Forelimb muscle (tissue), 1 donor: ENCODE results near the gene GPR68. TPM values are rescaled to one million over a fixed set of nuclear protein-coding genes. Genes with fewer than 3 reads are reported as not detected.
"Not testable (repeated sequence)": the region's sequence is repeated elsewhere in the genome, so short reads cannot be mapped to it uniquely, and the experiment has no call there.

Experiments
- DNase-seq: peaks from one replicate; pipeline ENCODE4 v3.0.0-alpha.2; 2013; ENCODE audit warnings: low read depth
- polyA plus RNA-seq: library from polyadenylated mRNA; unstranded; fragments of 120-200 nt; gene quantifications from one replicate; pipeline ENCODE4 v1.2.1, GENCODE V29; 2013; ENCODE audit not compliant: insufficient read length

The GPR68 gene
- polyA plus RNA-seq, 1 donor = 0.82 TPM

GRCh38 chr14:91272341-91273272, 28.1 kb upstream of the GPR68 start:
- DNase-seq = no peak

GRCh38 chr14:91271639-91272038, 27.1 kb upstream of the GPR68 start:
- no peak for DNase-seq

- DNase-seq = no peak
Observed at GRCh38 chr14:91270619-91271018, 26.1 kb upstream of the GPR68 start.

GRCh38 chr14:91270188-91270587, 25.7 kb upstream of the GPR68 start:
- no peak for DNase-seq

GRCh38 chr14:91269076-91269991, 24.8 kb upstream of the GPR68 start:
- no peak for DNase-seq

GRCh38 chr14:91267965-91268437, 23.5 kb upstream of the GPR68 start:
- no peak for DNase-seq

GRCh38 chr14:91266276-91266675, 21.8 kb upstream of the GPR68 start:
- not testable (repeated sequence) for DNase-seq

- no peak for DNase-seq
Observed at GRCh38 chr14:91265404-91265803, 20.9 kb upstream of the GPR68 start.

GRCh38 chr14:91264151-91265150, 19.9 kb upstream of the GPR68 start:
- DNase-seq = no peak

GRCh38 chr14:91263329-91263728, 18.8 kb upstream of the GPR68 start:
- no peak for DNase-seq

- no peak for DNase-seq
Observed at GRCh38 chr14:91261986-91262549, 17.6 kb upstream of the GPR68 start.

- DNase-seq = no peak
Observed at GRCh38 chr14:91261115-91261514, 16.6 kb upstream of the GPR68 start.

GRCh38 chr14:91258876-91259275, 14.4 kb upstream of the GPR68 start:
- no peak for DNase-seq

- DNase-seq = no peak
Observed at GRCh38 chr14:91258011-91258618, 13.6 kb upstream of the GPR68 start.

GRCh38 chr14:91257328-91258010, 13.0 kb upstream of the GPR68 start:
- no peak for DNase-seq

GRCh38 chr14:91256661-91257060, 12.2 kb upstream of the GPR68 start:
- no peak for DNase-seq

- DNase-seq = no peak
Observed at GRCh38 chr14:91255026-91255695, 10.7 kb upstream of the GPR68 start.

- no peak for DNase-seq
Observed at GRCh38 chr14:91254461-91254860, 10.0 kb upstream of the GPR68 start.

- no peak for DNase-seq
Observed at GRCh38 chr14:91253795-91254323, 9.4 kb upstream of the GPR68 start.
